Measurements from ENCODE around the gene ZNF630.
"Not testable (repeated sequence)": the region's sequence is repeated elsewhere in the genome, so short reads cannot be mapped to it uniquely, and the experiment has no call there.

ZNF630 gene

DNA sequence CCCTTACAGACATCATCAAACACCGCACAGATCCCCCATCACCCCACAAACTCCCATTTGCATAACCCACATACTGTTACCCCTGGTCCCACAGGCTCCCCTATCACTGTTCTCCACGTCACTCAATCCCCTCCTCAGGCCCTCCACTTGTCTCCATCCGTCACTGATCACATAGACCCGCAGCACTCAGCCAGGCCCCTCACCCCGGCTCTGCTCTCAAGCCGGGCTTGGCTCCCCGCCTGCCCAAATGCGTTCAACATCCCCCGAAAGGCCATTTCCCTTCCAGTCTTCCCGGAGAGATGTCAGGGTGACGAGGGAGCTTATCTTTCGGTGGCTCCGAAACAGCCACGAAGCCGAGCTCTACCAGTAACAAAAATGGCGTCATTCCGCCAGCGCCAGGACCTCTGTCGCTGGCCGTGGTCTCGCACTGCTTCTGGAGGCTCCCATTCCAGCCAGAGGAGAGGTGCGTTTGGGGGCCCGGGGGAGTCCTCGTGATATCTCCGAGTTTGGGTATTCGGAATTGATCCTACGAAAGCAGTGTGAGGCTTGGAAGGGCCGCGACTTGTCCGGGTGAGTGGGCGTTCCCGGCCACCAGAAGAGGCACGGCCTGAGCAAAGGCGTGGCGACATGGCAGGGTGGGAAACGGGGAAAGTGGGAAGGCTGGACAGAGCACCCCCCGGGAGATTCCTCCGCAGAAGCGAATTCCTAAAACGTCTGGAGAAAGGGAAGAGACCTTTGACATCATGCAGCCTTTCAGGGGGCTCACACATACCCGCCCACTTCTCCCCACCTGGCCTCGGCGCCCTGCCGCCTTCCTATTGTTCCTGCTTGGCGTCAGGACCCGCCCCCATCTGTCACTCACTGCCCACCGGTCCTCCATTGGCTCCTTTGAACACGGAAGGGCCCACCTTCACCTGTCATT, at the start of gene ZNF630:
Gene ZNF630 (minus strand): TSS at position 577 of the 922 bp plus-strand sequence. CDS start 4,754 bp downstream, outside the sequence.
- DNase-seq (ENCODE audit: low read depth in 2 of 2): peak; percentile 38 to 46

GRCh38 chrX:48107717-48108116, 36.3 kb upstream of the ZNF630 start:
- no peak for DNase-seq (ENCODE audit: low read depth in 2 of 2)

DNA sequence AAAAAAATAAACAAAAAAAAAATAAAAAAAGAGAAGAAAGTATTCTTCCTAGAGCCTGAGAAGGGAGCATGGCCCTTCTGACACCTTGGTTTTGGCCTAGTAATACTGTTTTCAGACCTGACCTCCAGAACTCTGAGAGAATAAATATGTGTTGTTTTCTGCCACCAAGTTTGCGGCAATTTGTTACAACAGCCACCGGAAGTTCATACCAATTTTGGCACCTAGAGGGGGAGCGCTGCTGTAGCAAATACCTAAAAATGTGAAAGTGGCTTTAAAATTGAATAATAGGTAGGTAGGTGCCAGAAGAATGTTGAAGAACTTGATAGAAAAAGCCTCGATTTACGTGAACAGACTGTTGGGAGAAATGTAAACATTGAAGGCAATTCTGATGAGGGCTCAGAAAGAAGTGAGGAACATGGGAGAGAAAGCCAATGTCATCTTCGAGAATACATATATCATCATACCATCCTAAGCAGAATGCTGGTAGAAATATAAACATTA, 31.5 kb upstream of the ZNF630 start:
- DNase-seq (ENCODE audit: low read depth in 2 of 2): no peak

DNA sequence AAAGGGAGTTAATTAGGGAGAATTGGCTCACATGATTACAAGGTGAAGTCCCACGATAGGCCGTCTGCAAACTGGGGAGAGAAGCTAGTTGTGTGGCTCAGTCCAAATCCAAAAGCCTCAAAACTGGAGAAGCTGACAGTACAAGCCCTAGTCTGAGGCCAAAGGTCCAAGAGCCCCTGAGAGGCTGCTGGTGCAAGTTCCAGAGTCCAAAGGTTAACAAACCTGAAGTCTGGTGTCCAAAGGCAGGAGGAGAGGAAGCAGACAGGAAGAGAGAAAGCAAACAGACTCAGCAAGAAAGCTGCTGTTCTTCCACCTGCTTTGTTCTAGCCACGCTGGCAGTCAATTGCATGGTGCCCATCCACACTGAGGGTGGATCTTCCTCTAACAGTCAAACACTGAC, 30.0 kb upstream of the ZNF630 start:
- no peak for DNase-seq (ENCODE audit: low read depth in 2 of 2)

GRCh38 chrX:48092558-48092957, 21.1 kb upstream of the ZNF630 start:
- DNase-seq (ENCODE audit: low read depth in 2 of 2): not testable (repeated sequence)

- no peak for DNase-seq (ENCODE audit: low read depth in 2 of 2)
Measured at GRCh38 chrX:48090123-48090522, 18.7 kb upstream of the ZNF630 start.

DNA sequence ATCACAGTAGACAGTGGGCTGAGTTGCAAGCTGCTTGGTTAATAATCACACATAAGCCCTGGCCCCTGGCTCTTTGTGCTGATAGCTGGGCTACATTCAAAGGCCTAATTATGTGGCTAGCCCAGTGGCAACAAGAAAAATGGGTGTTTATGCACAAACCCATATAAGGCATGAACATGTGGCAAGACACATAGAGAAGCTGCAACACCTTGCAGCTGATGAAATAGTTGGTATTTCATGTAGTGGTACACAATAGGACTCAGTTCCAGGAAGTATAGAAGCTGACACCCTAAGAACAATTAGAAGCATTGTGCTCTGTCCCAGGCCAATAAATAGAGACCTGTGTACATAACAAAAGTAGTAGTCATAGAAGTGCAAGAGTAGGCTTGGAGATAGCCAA, 14.6 kb upstream of the ZNF630 start:
- no peak for DNase-seq (ENCODE audit: low read depth in 2 of 2)

DNA sequence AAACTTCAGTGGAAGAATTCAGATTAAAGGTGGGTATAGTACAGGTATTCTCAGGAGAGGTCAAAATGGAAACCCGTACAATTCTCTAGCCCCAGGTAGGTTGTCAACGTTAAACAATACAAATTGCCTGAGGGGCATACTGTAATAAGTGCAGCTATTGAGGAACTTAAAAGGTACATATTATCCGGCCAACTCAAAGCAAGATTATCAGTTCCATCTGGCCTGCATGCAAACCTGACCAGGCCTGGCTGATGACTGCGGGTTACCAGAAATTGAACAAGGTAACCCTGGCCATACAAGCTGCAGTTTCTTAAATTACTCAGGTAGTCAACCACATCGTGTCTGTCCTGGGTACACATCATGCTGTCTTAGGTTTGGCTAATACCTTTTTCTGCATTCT, 12.3 kb upstream of the ZNF630 start:
- DNase-seq (ENCODE audit: low read depth in 2 of 2): no peak

DNA sequence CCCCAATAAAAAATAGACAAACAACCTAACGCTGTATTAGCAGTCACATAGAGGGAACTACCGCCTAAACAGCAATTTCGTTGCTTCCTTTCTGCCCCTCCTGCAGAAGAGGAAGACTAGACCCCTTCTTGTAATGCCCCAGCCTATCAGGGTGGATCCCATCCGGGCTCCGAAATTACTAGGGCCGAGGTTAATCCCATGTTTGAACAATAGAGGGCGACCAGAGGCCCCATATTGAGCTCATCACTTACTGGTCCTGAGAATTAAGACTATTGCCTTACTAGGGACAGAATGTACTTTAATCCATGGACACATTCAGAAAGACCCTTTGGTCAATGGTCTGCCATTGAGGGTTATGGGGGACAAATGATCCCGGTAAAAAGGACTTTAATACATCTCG, 11.8 kb upstream of the ZNF630 start:
- DNase-seq (ENCODE audit: low read depth in 2 of 2): peak; percentile 0 to 4

GRCh38 chrX:48076343-48076742, 4.9 kb upstream of the ZNF630 start:
- no peak for DNase-seq (ENCODE audit: low read depth in 2 of 2)

DNA sequence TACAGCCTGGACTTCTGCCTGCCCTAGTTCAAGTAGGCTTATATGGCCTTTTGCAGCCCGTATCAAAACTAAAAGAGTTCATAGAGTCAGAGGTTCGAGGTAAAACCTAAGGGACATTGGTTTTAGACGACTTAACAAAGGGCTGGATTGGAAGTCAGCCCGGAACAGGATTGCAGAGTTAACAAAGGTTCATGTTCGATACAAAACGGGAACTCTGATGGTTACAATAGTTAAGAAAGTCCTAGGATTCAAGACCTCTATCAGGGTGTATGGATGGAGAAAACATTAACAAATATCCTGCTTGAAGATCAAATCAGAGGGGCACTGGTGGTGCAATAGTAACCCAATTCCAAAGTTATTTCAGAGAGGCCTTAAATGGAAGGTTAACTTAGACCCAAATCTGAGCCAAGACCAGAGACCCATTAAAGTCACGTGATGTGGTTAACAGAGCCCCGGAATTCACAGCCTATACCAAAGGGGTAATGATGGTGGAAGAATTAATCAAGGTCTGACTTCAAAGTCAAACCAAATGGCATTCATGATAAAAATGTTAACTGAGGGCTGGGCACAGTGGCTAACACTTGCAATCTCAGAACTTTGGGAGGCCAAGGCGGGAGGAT, 656 bp upstream of the ZNF630 start:
- no peak for DNase-seq (ENCODE audit: low read depth in 2 of 2)

- DNase-seq (ENCODE audit: low read depth in 2 of 2): no peak
Measured at GRCh38 chrX:48068096-48068887, 3.1 kb downstream of the ZNF630 start.

DNA sequence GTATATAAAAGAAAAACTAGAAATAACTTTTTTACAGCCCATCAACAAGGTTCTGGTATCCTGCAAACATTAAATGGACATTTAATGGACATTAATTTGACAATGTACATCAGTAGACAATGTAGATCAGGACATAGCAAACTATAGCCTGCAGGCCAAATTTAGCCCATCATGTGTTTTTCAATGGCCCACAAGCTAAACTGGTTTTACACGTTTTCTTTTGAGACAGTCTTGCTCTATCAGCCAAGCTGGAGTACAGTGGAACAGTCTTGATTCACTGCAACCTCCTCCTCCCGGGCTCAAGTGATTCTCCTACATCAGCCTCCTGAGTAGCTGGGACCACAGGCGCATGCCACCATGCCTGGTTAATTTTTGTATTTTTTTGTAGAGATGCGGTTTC, 7.2 kb downstream of the ZNF630 start:
- DNase-seq (ENCODE audit: low read depth in 2 of 2): no peak

- no peak for DNase-seq (ENCODE audit: low read depth in 2 of 2)
Measured at GRCh38 chrX:48059296-48059639, 12.2 kb downstream of the ZNF630 start.

- no peak for DNase-seq (ENCODE audit: low read depth in 2 of 2)
Measured at GRCh38 chrX:48058621-48059295, 12.7 kb downstream of the ZNF630 start.

DNA sequence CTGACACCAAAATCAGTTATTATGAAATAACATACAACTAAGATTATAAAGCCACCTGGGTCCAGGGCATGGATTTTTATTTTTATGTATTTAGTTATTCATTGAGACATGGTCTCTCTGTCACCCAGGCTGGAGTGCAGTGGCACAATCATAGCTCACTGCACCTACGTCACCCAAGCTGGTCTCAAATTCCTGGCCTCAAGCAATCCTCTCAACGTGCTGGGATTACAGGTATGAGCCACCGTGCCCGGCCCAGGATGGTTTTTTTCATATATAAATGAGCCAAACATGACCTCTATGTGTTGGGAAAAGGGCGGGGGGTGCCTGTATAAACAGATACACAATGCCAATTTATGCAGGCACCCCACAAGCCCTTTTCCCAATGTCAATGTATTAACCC, 24.6 kb downstream of the ZNF630 start:
- no peak for DNase-seq (ENCODE audit: low read depth in 2 of 2)

DNA sequence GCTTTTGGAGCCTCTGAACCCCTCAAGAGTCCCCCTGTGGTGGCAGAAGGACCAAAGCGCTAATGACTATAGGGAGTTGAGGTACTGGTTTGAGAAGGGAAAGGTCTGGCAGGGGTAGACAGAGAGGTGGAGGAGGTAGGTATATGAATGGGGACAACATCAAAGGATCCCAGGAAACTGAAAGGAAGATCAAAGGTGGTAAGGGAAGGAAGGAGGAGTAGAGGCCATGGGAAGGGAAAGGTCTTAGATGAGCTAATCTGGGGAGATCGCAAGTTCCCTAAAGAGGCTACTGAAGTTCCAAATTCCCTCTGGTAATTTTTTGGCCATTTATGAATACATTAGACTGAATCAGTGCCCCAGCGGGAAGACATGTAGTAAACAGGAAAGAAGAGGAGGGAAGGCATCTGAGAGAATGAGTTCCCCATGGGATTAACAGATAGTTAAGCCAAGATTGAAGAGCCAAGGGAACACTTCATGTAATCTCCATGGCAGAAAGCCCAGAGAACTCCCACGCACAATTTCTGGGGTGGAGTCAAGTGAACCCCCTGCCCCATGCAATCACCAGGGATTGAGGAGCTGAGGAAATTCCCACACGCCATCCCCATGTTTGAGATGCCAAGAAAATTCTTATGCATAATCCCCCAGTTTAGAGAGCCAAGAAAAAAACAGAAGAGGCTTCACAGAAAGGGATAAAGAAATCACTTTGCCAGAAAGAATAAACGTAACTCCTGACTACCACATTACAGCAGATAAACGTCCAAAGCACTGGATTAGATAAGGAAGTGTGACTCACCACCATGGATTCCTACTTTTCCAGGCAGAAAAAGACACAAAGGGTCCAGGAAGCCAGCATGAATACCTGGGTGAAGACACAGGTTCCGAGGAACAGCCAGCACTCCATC, 25.8 kb downstream of the ZNF630 start:
- no peak for DNase-seq (ENCODE audit: low read depth in 2 of 2)

- DNase-seq (ENCODE audit: low read depth in 2 of 2): no peak
Measured at GRCh38 chrX:48043056-48043455, 28.4 kb downstream of the ZNF630 start.

DNA sequence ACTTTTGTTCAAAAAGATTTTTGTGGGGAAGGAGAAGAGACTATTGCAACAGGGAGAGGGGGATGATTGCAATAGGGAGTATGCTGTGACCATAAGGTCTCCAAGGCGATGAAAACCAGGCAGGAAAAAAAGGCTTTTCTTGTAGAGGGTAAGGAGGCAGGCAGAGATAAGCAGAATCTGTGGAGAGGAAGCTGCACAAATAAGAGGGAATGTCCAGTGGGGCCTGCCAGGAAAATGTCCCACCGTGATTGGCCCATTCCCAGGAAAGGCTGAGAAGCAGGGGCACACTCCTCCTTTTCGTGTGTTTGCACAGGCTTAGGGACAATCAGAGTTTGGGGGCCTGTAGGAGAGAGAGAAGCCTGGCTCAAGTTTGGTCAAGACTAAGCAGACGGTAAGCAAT, 35.5 kb downstream of the ZNF630 start:
- DNase-seq (ENCODE audit: low read depth in 2 of 2): no peak

DNA sequence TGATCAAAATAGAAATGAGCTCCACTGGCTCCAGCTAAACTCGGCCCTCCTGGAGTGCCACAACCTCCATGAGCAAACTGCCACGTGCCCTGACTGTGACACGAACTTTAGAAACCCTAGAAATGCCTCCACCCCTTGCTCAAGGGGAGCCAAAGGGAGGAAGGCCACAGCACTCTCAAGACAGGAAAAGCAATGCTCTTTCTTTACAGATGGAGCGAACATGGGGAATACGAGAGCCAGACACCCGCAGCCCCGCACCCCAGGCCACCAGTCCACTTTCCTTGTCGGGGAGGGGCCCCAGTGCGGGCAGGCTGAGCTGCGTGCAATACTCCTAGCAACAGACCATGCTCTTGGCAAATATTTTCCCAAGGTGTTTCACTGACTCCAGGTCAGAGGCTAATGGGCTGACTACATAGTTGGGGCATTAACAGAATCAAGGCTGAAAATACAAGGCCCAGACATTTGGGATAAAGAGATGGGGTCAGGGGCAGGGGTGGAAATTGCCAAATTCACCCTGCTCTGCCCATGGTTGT, 40.7 kb downstream of the ZNF630 start:
- DNase-seq (ENCODE audit: low read depth in 2 of 2): not testable (repeated sequence)
